Transverse colon (tissue), 4 donors: ENCODE data around the gene SECTM1. TPM values are rescaled to one million over a fixed set of nuclear protein-coding genes. Genes with fewer than 3 reads are reported as not detected.

Experiments
- DNase-seq: peaks from one replicate; pipeline ENCODE4 v3.0.0-alpha.2; 2019
- H3K27ac ChIP-seq, 4 donors: fragments of 200-600 bp; sonication (generic); 2 replicates each; pipeline ENCODE4 v1.5.1; 2016 to 2018; ENCODE audit warnings: inconsistent platforms in 4 of 4
- H3K27me3 ChIP-seq: fragments of 200-600 bp; sonication (generic); 2 replicates; pipeline ENCODE4 v1.5.1; 2017; ENCODE audit warnings: inconsistent platforms
- H3K36me3 ChIP-seq, 4 donors: fragments of 200-600 bp; sonication (generic); 2 replicates each; pipeline ENCODE4 v1.5.1; 2017 to 2019; ENCODE audit warnings: inconsistent platforms in 4 of 4
- H3K4me1 ChIP-seq, 4 donors: fragments of 200-600 bp; sonication (generic); 2 replicates each; pipeline ENCODE4 v1.5.1; 2017 to 2020; ENCODE audit warnings: inconsistent platforms in 4 of 4
- H3K4me3 ChIP-seq, 4 donors: fragments of 200-600 bp; sonication (generic); 1 replicate in 1 of 4; 2 replicates in 3 of 4; pipeline versions ENCODE4 v1.5.1 to v1.6.1; 2017 to 2019; ENCODE audit warnings: inconsistent platforms in 4 of 4
- H3K9me3 ChIP-seq, 2 donors: fragments of 200-600 bp; sonication (generic); 2 replicates each; pipeline ENCODE4 v1.5.1; 2017 to 2019; ENCODE audit warnings: inconsistent platforms in 2 of 2
- EP300 ChIP-seq: sonication (generic); formaldehyde crosslinking; IDR thresholded peaks from one replicate; pipeline ENCODE4 v1.6.1; 2017; ENCODE audit warnings: antibody characterized with exemption, low read depth
- POLR2A ChIP-seq: fragments of 450-650 bp; IDR thresholded peaks from one replicate; pipeline ENCODE4 v1.6.1; 2016; ENCODE audit warnings: antibody characterized with exemption, mild to moderate bottlenecking, moderate library complexity
- POLR2AphosphoS5 ChIP-seq, 3 donors: sonication (generic); formaldehyde crosslinking; IDR thresholded peaks; one replicate each; pipeline ENCODE4 v1.6.1; 2016; ENCODE audit warnings: antibody characterized with exemption in 3 of 3
- WGBS, 2 donors: methylation state at CpG; one replicate each; pipeline ENCODE4 v1.1.5; 2018; ENCODE audit warnings: low coverage in 1 of 2; 5-methylcytosine and 5-hydroxymethylcytosine counted together
- in situ Hi-C, 4 donors: fragments of 200-750 bp; cut with MboI; loops; one replicate each; pipeline versions ENCODE4 v1.15.0 to v1.15.1; 2017; ENCODE audit warnings: low sequenced_read_pairs in 3 of 4, low pct_ligation_motif_present in 1 of 4, low pct_unique_long_range_greater_than_20kb in 1 of 4
- intact Hi-C: fragments of 100-400 bp; cut with DNase I; formaldehyde crosslinking; loops from one replicate; pipeline ENCODE4 v1.15.1; 2023; ENCODE audit warnings: low total_unique reads
- total RNA-seq, 4 donors: library from RNA; depleted of rRNA; stranded (reverse); fragments of >200 nt; gene quantifications; one replicate each; pipeline ENCODE4 v1.1.0, GENCODE V29; 2016
- TF ChIP-seq, protein P1 (sequence below), 5 experiments: fragments of 200-600 bp in 3 of 5; fragments of 450-650 bp in 2 of 5; sonication (generic) in 3 of 5; IDR thresholded peaks; 1 replicate in 2 of 5; 2 replicates in 3 of 5; pipeline ENCODE4 v1.5.1; 2016 to 2017; ENCODE audit warnings: antibody characterized with exemption in 5 of 5, inconsistent platforms in 3 of 5, mild to moderate bottlenecking in 2 of 5, moderate library complexity in 1 of 5

Gene SECTM1
- total RNA-seq, 4 donors from 2014 or later = 5.8 to 127 (median 107) TPM

DNA sequence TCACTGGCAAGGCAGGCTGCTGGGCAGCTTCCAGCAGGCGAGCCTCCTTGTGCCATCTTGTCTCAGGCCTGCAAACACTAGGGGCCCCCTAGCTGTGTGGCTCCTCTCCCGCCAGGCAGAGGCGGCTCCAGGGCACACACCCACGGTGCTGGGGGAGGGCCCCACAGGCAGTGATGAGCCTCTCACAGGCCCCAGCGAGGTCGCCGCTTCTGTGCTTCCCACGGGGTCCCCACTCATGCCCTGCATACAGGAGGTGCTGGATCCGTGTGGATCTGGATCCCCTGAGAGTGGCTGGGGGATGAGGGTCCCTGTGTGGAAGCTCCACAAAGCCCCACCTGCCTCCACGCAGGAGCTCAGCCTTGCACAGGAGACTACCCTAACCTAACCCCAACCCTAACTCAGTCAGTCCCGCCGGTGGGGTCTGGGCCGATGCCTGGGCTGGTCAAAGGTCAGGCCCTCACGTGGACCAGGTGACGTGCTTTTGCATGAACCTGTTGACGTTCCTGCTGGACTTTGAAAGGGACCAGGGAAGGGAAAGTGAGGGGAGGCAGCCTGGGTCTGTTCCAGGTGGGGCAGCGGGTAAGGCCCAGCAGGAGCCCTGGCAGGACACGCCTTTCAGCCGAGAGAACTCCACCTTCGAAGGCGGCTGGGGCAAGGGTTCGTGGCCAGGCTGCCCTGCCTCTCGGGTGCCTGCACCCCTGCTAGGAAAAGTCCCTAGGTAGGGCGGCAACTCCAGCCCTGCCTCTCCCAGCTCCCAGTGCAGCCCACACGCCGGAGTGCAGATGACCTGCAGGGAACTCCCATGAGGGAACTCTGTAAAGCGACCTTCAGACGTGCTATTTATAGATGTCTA is 5.2 kb downstream of the SECTM1 start:
- intact Hi-C loops (loop anchor here (5.0 kb wide), 1 partner anchor 256 kb away; no protein-coding TSS in a partner anchor), in situ Hi-C loops (loop anchor here in 1 of 4 donors (10.0 kb wide), 1 partner anchor 124 kb away; no protein-coding TSS in a partner anchor)
- Histone ChIP-seq H3K4me1 (peaks cover 26 to 76% (median 64%) of the 10 kb centered on the region in 4 donors), H3K27me3 (no peaks in the 10 kb centered on the region), H3K9me3 (no peaks in the 10 kb centered on the region), H3K4me3 (no peak overlapping the region), H3K27ac (peak overlapping the region; percentile 51 to 82 (median 68)), H3K36me3 (no peaks in the 10 kb centered on the region)
- WGBS, 2 donors = 46% methylated on average over 25 of the region's 28 CpGs; no CpG with 5 or more reads in 1 of the 2 donors
- DNase-seq = peak; percentile 87
- TF ChIP-seq POLR2AphosphoS5 (IDR thresholded peaks at IDR 0.05) (peak in 2 of 3 donors; percentile 51 to 52), POLR2A (peak; percentile 4), EP300 (no peak)
- TF ChIP-seq, protein P1, sequence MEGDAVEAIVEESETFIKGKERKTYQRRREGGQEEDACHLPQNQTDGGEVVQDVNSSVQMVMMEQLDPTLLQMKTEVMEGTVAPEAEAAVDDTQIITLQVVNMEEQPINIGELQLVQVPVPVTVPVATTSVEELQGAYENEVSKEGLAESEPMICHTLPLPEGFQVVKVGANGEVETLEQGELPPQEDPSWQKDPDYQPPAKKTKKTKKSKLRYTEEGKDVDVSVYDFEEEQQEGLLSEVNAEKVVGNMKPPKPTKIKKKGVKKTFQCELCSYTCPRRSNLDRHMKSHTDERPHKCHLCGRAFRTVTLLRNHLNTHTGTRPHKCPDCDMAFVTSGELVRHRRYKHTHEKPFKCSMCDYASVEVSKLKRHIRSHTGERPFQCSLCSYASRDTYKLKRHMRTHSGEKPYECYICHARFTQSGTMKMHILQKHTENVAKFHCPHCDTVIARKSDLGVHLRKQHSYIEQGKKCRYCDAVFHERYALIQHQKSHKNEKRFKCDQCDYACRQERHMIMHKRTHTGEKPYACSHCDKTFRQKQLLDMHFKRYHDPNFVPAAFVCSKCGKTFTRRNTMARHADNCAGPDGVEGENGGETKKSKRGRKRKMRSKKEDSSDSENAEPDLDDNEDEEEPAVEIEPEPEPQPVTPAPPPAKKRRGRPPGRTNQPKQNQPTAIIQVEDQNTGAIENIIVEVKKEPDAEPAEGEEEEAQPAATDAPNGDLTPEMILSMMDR (IDR thresholded peaks at IDR 0.05) = peak in 1 of 5 experiments; percentile 14

DNA sequence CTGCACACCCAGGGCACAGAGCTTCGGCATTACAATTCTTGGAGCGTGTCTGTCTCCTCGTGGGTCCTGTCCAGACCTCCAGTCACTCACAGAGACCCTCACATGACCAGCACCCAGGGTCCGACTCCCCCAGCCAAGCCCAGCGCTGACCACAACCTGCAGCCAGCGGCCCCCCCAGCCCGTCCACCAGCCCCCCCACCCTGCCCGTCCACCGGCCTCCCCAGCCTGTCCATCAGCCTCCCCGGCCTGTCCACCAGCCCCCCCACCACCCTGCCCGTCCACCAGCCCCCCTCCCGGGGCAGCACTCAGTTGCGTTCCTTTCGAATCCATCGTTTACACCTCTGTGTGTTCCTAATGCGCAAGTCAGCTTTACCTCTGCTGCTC is 5.8 kb downstream of the SECTM1 start:
- WGBS, 2 donors = 67% methylated on average over 13 of the region's 16 CpGs; no CpG with 5 or more reads in 1 of the 2 donors
- DNase-seq = no peak
- no peaks in the 10 kb centered on the region for H3K9me3 ChIP-seq
- H3K27me3 ChIP-seq = no peaks in the 10 kb centered on the region
- no peaks in the 10 kb centered on the region for H3K36me3 ChIP-seq
- TF ChIP-seq, protein P1 (IDR thresholded peaks at IDR 0.05) = no peak
- no peak for TF ChIP-seq EP300
- TF ChIP-seq POLR2A = no peak
- TF ChIP-seq POLR2AphosphoS5 (IDR thresholded peaks at IDR 0.05) = no peak
- peaks cover 25 to 69% (median 58%) of the 10 kb centered on the region in 4 donors for H3K4me1 ChIP-seq
- intact Hi-C loops = loop anchor here (5.0 kb wide), 1 partner anchor 255 kb away; no protein-coding TSS in a partner anchor
- peak overlapping the region; percentile 15 to 73 (median 60) for H3K27ac ChIP-seq
- H3K4me3 ChIP-seq = no peak overlapping the region
- in situ Hi-C loops = loop anchor here in 1 of 4 donors (10.0 kb wide), 1 partner anchor 123 kb away; no protein-coding TSS in a partner anchor

DNA sequence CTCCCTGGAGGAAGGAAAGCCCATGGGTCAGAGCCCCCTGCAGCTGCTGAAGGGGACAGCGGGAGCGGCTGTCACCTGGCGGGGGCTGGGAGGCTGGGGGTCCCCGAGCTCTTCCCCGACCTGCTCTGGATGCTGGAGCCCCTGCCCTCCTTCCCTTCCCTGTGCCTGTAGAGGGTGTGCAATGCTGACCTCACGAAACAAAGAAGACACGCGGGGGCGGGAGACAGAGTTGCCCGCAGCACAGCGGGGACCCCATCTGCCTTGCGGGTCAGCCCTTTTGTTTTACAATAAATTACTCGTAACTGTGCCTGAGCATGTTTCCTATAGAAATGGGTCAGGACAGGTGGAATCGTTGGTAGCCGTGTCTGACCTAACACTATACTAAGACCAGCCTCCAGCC is 6.3 kb downstream of the SECTM1 start:
- WGBS, 2 donors = 70 to 78% methylated on average over 2 to 15 of the region's 15 CpGs
- intact Hi-C loops = loop anchor here (5.0 kb wide), 1 partner anchor 255 kb away; no protein-coding TSS in a partner anchor
- H3K9me3 ChIP-seq = no peaks in the 10 kb centered on the region
- no peak overlapping the region for H3K27ac ChIP-seq
- in situ Hi-C loops = loop anchor here in 1 of 4 donors (10.0 kb wide), 1 partner anchor 122 kb away; no protein-coding TSS in a partner anchor
- H3K36me3 ChIP-seq = no peaks in the 10 kb centered on the region
- H3K4me1 ChIP-seq = peaks cover 20 to 65% (median 53%) of the 10 kb centered on the region in 4 donors
- no peak for TF ChIP-seq POLR2AphosphoS5 (IDR thresholded peaks at IDR 0.05)
- no peak for DNase-seq
- no peak overlapping the region for H3K4me3 ChIP-seq
- no peaks in the 10 kb centered on the region for H3K27me3 ChIP-seq

DNA sequence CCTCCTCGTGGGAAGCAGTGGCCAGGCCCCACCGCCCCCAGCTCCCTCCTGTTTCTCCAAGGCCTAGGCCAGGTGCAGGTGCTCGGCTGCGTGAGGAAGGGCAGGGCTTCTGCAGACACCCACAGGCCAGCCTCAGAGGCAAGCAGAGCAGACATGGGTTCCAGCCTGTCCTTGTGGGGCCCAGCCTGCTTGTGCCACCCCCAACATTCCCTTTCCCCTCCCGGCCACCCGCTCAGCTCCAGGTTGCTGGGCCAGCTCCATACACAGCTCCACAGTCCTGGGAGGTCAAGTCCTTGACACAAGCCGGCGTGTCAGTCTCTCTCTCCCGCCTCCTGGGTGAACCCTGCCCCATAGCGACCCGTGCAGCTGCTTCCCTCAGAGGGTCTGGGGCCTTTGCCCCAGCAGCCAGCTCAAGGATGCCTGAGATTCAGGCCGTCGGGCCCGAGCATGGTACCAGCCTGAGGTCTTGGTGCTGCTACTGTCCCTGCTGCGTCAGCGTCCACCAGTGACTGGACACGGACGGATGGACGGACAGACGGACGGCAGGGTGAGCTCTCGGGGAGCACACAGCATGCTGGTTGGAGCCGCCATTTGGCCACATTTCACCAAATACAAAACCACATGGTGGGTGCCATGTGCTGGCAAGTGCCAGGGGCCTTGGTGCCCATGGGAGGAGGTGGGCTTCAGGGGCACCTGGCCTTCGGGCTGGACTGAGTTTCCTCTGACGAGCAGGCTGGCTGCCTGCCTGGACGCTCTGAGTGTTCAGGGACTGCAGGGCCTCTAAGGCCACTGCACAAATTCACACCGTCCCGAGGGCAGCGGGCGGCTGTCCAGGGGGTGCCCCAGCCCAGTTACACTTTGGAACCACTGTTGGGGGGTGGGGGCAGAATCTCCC is 8.0 kb downstream of the SECTM1 start:
- Histone ChIP-seq H3K9me3 (no peaks in the 10 kb centered on the region), H3K27me3 (peaks cover 2% of the 10 kb centered on the region), H3K27ac (peak overlapping the region in 1 of 4 donors; percentile 58), H3K36me3 (no peaks in the 10 kb centered on the region), H3K4me1 (peaks cover 16 to 58% (median 40%) of the 10 kb centered on the region in 4 donors), H3K4me3 (no peak overlapping the region)
- WGBS, 2 donors = 82% methylated on average over 25 of the region's 30 CpGs; no CpG with 5 or more reads in 1 of the 2 donors
- intact Hi-C loops (loop anchor here (5.0 kb wide), 1 partner anchor 253 kb away; no protein-coding TSS in a partner anchor), in situ Hi-C loops (loop anchor here in 1 of 4 donors (10.0 kb wide), 1 partner anchor 121 kb away; no protein-coding TSS in a partner anchor)
- TF ChIP-seq, protein P1 (IDR thresholded peaks at IDR 0.05) = no peak
- TF ChIP-seq POLR2AphosphoS5 (IDR thresholded peaks at IDR 0.05) = no peak
- no peak for TF ChIP-seq EP300
- peak; percentile 1 for TF ChIP-seq POLR2A
- DNase-seq = no peak
